CD4-positive, alpha-beta memory T cell (primary cell): ENCODE data around the gene ERCC6L2. TPM values are rescaled to one million over a fixed set of nuclear protein-coding genes. Genes with fewer than 3 reads are reported as not detected.

ENCODE experiments used
- CTCF ChIA-PET: fragments of 350-600 bp; sonication (Branson Sonifier 250); formaldehyde crosslinking; loops from one replicate; lab custom pipeline; 2021; ENCODE audit warnings: inconsistent platforms; ENCODE audit not compliant: partially characterized antibody; lab: Charles Lee
- POLR2A ChIA-PET: fragments of 350-600 bp; sonication (Branson Sonifier 250); formaldehyde crosslinking; loops from one replicate; lab custom pipeline; 2021; ENCODE audit not compliant: partially characterized antibody; lab: Charles Lee
- DNase-seq, 5 donors: peaks; one replicate each; pipeline versions ENCODE4 v3.0.0 to v3.0.0-alpha.2; 2020 to 2022; ENCODE audit warnings: mixed read lengths in 1 of 5
- H3K27ac ChIP-seq: one replicate; pipeline ENCODE4 v1.7.0; 2013; ENCODE audit warnings: low read depth, low read length
- H3K27me3 ChIP-seq: 2 replicates; pipeline ENCODE4 v1.7.0; 2013; ENCODE audit warnings: mild to moderate bottlenecking, low read length, moderate library complexity; ENCODE audit not compliant: insufficient read depth
- H3K36me3 ChIP-seq: 2 replicates; pipeline ENCODE4 v1.7.0; 2013; ENCODE audit warnings: mild to moderate bottlenecking, low read length, moderate library complexity; ENCODE audit not compliant: insufficient read depth
- H3K4me1 ChIP-seq: 2 replicates; pipeline ENCODE4 v1.7.0; 2013; ENCODE audit warnings: mild to moderate bottlenecking, low read length, moderate library complexity; ENCODE audit not compliant: insufficient read depth
- H3K4me3 ChIP-seq, 2 donors: one replicate each; pipeline ENCODE4 v1.7.0; 2013; ENCODE audit warnings: low read length in 2 of 2, mild to moderate bottlenecking in 1 of 2
- H3K9me3 ChIP-seq, 2 donors: one replicate each; pipeline ENCODE4 v1.7.0; 2013; ENCODE audit warnings: low read length in 2 of 2, control low read depth in 1 of 2; ENCODE audit not compliant: control insufficient read depth in 1 of 2
- H3K27ac Mint-ChIP-seq, 7 donors: one replicate each; pipeline ENCODE4 v1.8.0; 2020 to 2021; ENCODE audit warnings: mixed read lengths in 7 of 7, mild to moderate bottlenecking in 6 of 7, inconsistent platforms in 3 of 7, moderate library complexity in 3 of 7
- H3K27me3 Mint-ChIP-seq, 2 donors: one replicate each; pipeline ENCODE4 v1.8.0; 2020 to 2021; ENCODE audit warnings: mixed read lengths in 2 of 2
- H3K36me3 Mint-ChIP-seq, 2 donors: one replicate each; pipeline ENCODE4 v1.8.0; 2020 to 2021; ENCODE audit warnings: mixed read lengths in 2 of 2, inconsistent platforms in 1 of 2, mild to moderate bottlenecking in 1 of 2
- H3K4me1 Mint-ChIP-seq, 4 donors: one replicate each; pipeline ENCODE4 v1.8.0; 2020 to 2021; ENCODE audit warnings: mixed read lengths in 4 of 4, mild to moderate bottlenecking in 1 of 4
- H3K4me3 Mint-ChIP-seq, 8 donors: one replicate each; pipeline ENCODE4 v1.8.0; 2020 to 2021; ENCODE audit warnings: mixed read lengths in 8 of 8, mild to moderate bottlenecking in 7 of 8, moderate library complexity in 6 of 8, inconsistent platforms in 3 of 8
- H3K9me3 Mint-ChIP-seq, 8 donors: one replicate each; pipeline ENCODE4 v1.8.0; 2020 to 2021; ENCODE audit warnings: mixed read lengths in 8 of 8, mild to moderate bottlenecking in 5 of 8, inconsistent platforms in 3 of 8, moderate library complexity in 1 of 8
- intact Hi-C: fragments of 100-400 bp; cut with micrococcal nuclease; formaldehyde crosslinking; loops from one replicate; pipeline ENCODE4 v1.15.1; 2023
- polyA plus RNA-seq, 2 donors: library from polyadenylated mRNA; unstranded; fragments of 300-500 nt; fragmentation: Illumina TruSeq; gene quantifications; one replicate each; pipeline ENCODE4 v1.2.3, GENCODE V29; 2021
- total RNA-seq, 2 experiments: library from RNA; stranded (reverse); gene quantifications; one replicate each; pipeline ENCODE4 v1.2.3, GENCODE V29; 2021

Gene ERCC6L2
- total and polyA plus RNA-seq, 4 experiments from 2014 or later: 20.2 to 57.2 (median 52.7) TPM

DNA sequence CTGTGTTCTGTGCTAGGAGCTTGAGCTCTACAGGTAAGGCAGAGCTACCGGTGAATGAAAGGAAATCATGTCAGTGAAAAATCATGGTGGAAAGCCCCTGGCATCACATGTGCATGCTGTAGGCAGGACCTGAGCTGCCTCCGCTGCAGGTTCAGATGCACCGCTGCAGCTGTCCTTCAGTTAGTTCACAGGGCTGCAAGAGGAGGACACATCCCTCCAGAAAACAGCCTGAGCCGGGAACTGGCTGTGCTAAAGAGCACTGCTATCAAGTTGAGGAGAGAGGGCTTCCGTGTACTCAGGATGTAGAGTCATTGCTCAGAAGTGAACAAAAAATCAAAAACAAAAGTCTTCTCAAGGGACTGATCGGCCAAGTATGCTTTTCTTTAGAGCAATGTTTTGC lies 138.6 kb downstream of the ERCC6L2 start:
- intact Hi-C loops: loop anchor here (2.0 kb wide), 1 partner anchor 139 kb away; the partner anchor contains the start of gene ERCC6L2
- no peaks in the 10 kb centered on the region for H3K9me3 Mint-ChIP-seq

GRCh38 chr9:96015876-96016686 lies 140.6 kb downstream of the ERCC6L2 start:
- intact Hi-C loops: loop anchor here (2.0 to 5.0 kb wide), 3 partner anchors 141 to 509 kb away; partner anchors contain the start of gene ERCC6L2
- no peaks in the 10 kb centered on the region for H3K9me3 Mint-ChIP-seq
- peak overlapping the region; percentile 91 to 97 (median 96) for H3K27ac Mint-ChIP-seq
- Histone ChIP-seq H3K27me3 (no peaks in the 10 kb centered on the region), H3K9me3 (no peaks in the 10 kb centered on the region), H3K36me3 (no peaks in the 10 kb centered on the region), H3K4me3 (no peak overlapping the region), H3K27ac (peak overlapping the region; percentile 53), H3K4me1 (peaks cover 74% of the 10 kb centered on the region)
- H3K4me3 Mint-ChIP-seq: peak overlapping the region; percentile 47 to 87 (median 74)
- peak; percentile 53 to 74 (median 64) for DNase-seq
- POLR2A ChIA-PET: interaction anchor here (0.9 to 1.0 kb wide), 2 partner anchors 140 to 141 kb away, joined by 3 read pairs; partner anchors contain the start of gene ERCC6L2
- H3K4me1 Mint-ChIP-seq: peaks cover 41 to 72% (median 58%) of the 10 kb centered on the region in 4 donors
- H3K36me3 Mint-ChIP-seq: peaks cover 12 to 14% of the 10 kb centered on the region in 2 donors
- CTCF ChIA-PET: no interaction called here
- H3K27me3 Mint-ChIP-seq: peaks cover 0 to 2% of the 10 kb centered on the region in 2 donors

More for the DNA sequence above, 138.6 kb downstream of the ERCC6L2 start:
- Histone ChIP-seq H3K4me3 (peak overlapping the region in 1 of 2 donors; percentile 12), H3K27me3 (no peaks in the 10 kb centered on the region), H3K27ac (peak overlapping the region; percentile 58), H3K4me1 (peaks cover 82% of the 10 kb centered on the region), H3K36me3 (no peaks in the 10 kb centered on the region), H3K9me3 (no peaks in the 10 kb centered on the region)
- Mint-ChIP-seq H3K4me3 (peak overlapping the region; percentile 4 to 86 (median 70)), H3K27me3 (no peaks in the 10 kb centered on the region), H3K27ac (peak overlapping the region; percentile 79 to 94 (median 88)), H3K36me3 (peaks cover 14 to 22% of the 10 kb centered on the region in 2 donors), H3K4me1 (peaks cover 40 to 75% (median 53%) of the 10 kb centered on the region in 4 donors)
- ChIA-PET CTCF (interaction anchor here (0.7 to 1.2 kb wide), 2 partner anchors 12 to 87 kb away, joined by 3 read pairs; no protein-coding TSS in a partner anchor), POLR2A (no interaction called here)
- peak; percentile 46 to 81 (median 63) for DNase-seq
